Measurements from ENCODE around the gene TMEM151B. TPM values are rescaled to one million over a fixed set of nuclear protein-coding genes. Genes with fewer than 3 reads are reported as not detected.

TMEM151B gene
- total RNA-seq, 1 experiment from 2014 or later, result not detected

GRCh38 chr6:44353336-44353735, 83.1 kb downstream of the TMEM151B start:
- POLR2A ChIA-PET, result no interaction called here
- Histone ChIP-seq H3K36me3 (ENCODE audit: control insufficient read depth, insufficient read depth, low read length) (no peaks in the 10 kb centered on the region), H3K27me3 (replicated peaks; ENCODE audit: control insufficient read depth, insufficient read depth, low read length) (no peaks in the 10 kb centered on the region), H3K9me3 (no peaks in the 10 kb centered on the region), H3K4me3 (ENCODE audit: low read depth, low read length) (no peak overlapping the region), H3K4me1 (no peaks in the 10 kb centered on the region)
- DNase-seq, result no peak
- intact Hi-C loops (cut with micrococcal nuclease; ENCODE audit: unreplicated experiment), result no loop called here
- Mint-ChIP-seq H3K36me3 (ENCODE audit: insufficient read depth, unreplicated experiment) (no peaks in the 10 kb centered on the region), H3K27me3 (ENCODE audit: insufficient read depth, unreplicated experiment) (peaks cover 9% of the 10 kb centered on the region), H3K4me3 (ENCODE audit: unreplicated experiment) (no peak overlapping the region), H3K4me1 (ENCODE audit: low read depth, unreplicated experiment) (peaks cover 7% of the 10 kb centered on the region), H3K27ac (ENCODE audit: unreplicated experiment) (no peak overlapping the region), H3K9me3 (ENCODE audit: unreplicated experiment) (no peaks in the 10 kb centered on the region)
- BruUV-seq (replicated peaks), result no TSS peak
- TF ChIP-seq CTCF (IDR thresholded peaks at IDR 0.05; ENCODE audit: insufficient read depth in 1 of 2, low read depth in 1 of 2, low read length in 1 of 2, severe bottlenecking in 1 of 2, unreplicated experiment in 1 of 2), result no peak
- CTCF ChIA-PET, result no interaction called here

GRCh38 chr6:44355640-44356039, 85.4 kb downstream of the TMEM151B start:
- no peak overlapping the region for H3K4me3 Mint-ChIP-seq (ENCODE audit: unreplicated experiment)
- Histone ChIP-seq H3K9me3 (no peaks in the 10 kb centered on the region), H3K4me3 (ENCODE audit: low read depth, low read length) (no peak overlapping the region), H3K27me3 (replicated peaks; ENCODE audit: control insufficient read depth, insufficient read depth, low read length) (no peaks in the 10 kb centered on the region), H3K4me1 (no peaks in the 10 kb centered on the region), H3K36me3 (ENCODE audit: control insufficient read depth, insufficient read depth, low read length) (no peaks in the 10 kb centered on the region)
- no peaks in the 10 kb centered on the region for H3K36me3 Mint-ChIP-seq (ENCODE audit: insufficient read depth, unreplicated experiment)
- BruUV-seq (replicated peaks), result no TSS peak
- no peak overlapping the region for H3K27ac Mint-ChIP-seq (ENCODE audit: unreplicated experiment)
- POLR2A ChIA-PET, result no interaction called here
- no peaks in the 10 kb centered on the region for H3K9me3 Mint-ChIP-seq (ENCODE audit: unreplicated experiment)
- CTCF ChIA-PET, result no interaction called here
- no peak for DNase-seq
- no peaks in the 10 kb centered on the region for H3K4me1 Mint-ChIP-seq (ENCODE audit: low read depth, unreplicated experiment)
- peaks cover 15% of the 10 kb centered on the region for H3K27me3 Mint-ChIP-seq (ENCODE audit: insufficient read depth, unreplicated experiment)
- no peak for TF ChIP-seq CTCF (IDR thresholded peaks at IDR 0.05; ENCODE audit: insufficient read depth in 1 of 2, low read depth in 1 of 2, low read length in 1 of 2, severe bottlenecking in 1 of 2, unreplicated experiment in 1 of 2)
- intact Hi-C loops (cut with micrococcal nuclease; ENCODE audit: unreplicated experiment), result no loop called here

GRCh38 chr6:44356487-44356886, 86.2 kb downstream of the TMEM151B start:
- H3K4me3 Mint-ChIP-seq (ENCODE audit: unreplicated experiment), result no peak overlapping the region
- intact Hi-C loops (cut with micrococcal nuclease; ENCODE audit: unreplicated experiment), result no loop called here
- no peak for TF ChIP-seq CTCF (IDR thresholded peaks at IDR 0.05; ENCODE audit: insufficient read depth in 1 of 2, low read depth in 1 of 2, low read length in 1 of 2, severe bottlenecking in 1 of 2, unreplicated experiment in 1 of 2)
- ChIA-PET CTCF (no interaction called here), POLR2A (no interaction called here)
- peaks cover 15% of the 10 kb centered on the region for H3K27me3 Mint-ChIP-seq (ENCODE audit: insufficient read depth, unreplicated experiment)
- no peaks in the 10 kb centered on the region for H3K36me3 ChIP-seq (ENCODE audit: control insufficient read depth, insufficient read depth, low read length)
- no peaks in the 10 kb centered on the region for H3K4me1 ChIP-seq
- no peak overlapping the region for H3K27ac Mint-ChIP-seq (ENCODE audit: unreplicated experiment)
- H3K9me3 ChIP-seq, result no peaks in the 10 kb centered on the region
- H3K36me3 Mint-ChIP-seq (ENCODE audit: insufficient read depth, unreplicated experiment), result no peaks in the 10 kb centered on the region
- no peaks in the 10 kb centered on the region for H3K4me1 Mint-ChIP-seq (ENCODE audit: low read depth, unreplicated experiment)
- H3K27me3 ChIP-seq (replicated peaks; ENCODE audit: control insufficient read depth, insufficient read depth, low read length), result no peaks in the 10 kb centered on the region
- BruUV-seq (replicated peaks), result no TSS peak
- DNase-seq, result no peak
- H3K9me3 Mint-ChIP-seq (ENCODE audit: unreplicated experiment), result no peaks in the 10 kb centered on the region
- H3K4me3 ChIP-seq (ENCODE audit: low read depth, low read length), result no peak overlapping the region

Other genes with a start within 250 kb of the TMEM151B start
- gene MRPL14, start 143.0 kb upstream of the TMEM151B start, total RNA-seq (2022), result 87.6 and 92.2 TPM in 2 replicates
- 28.2 and 28.4 TPM in 2 replicates for gene TMEM63B, start 142.9 kb upstream of the TMEM151B start, total RNA-seq (2022)
- gene CAPN11, start 111.6 kb upstream of the TMEM151B start, total RNA-seq (2022), result not detected in 2 replicates
- not detected in 2 replicates for gene MYMX, start 53.5 kb upstream of the TMEM151B start, total RNA-seq (2022)
- 80.7 and 81.3 TPM in 2 replicates for gene SLC29A1, start 46.9 kb upstream of the TMEM151B start, total RNA-seq (2022)
- 967 and 1,046 TPM in 2 replicates for gene HSP90AB1, start 23.3 kb upstream of the TMEM151B start, total RNA-seq (2022)
- gene SLC35B2, start 12.9 kb upstream of the TMEM151B start, total RNA-seq (2022), result 44.6 and 44.8 TPM in 2 replicates
- 8.4 and 10.1 TPM in 2 replicates for gene NFKBIE, start 4.9 kb upstream of the TMEM151B start, total RNA-seq (2022)
- gene AARS2, start 42.9 kb downstream of the TMEM151B start, total RNA-seq (2022), result 18.8 and 20.5 TPM in 2 replicates
- not detected in 2 replicates for gene SPATS1, start 72.2 kb downstream of the TMEM151B start, total RNA-seq (2022)
- gene CDC5L, start 117.3 kb downstream of the TMEM151B start, total RNA-seq (2022), result 23.4 and 23.8 TPM in 2 replicates